A549 (cell line): ENCODE measurements around the gene KMT2C. TPM values are rescaled to one million over a fixed set of nuclear protein-coding genes. Genes with fewer than 3 reads are reported as not detected.
"Not testable (repeated sequence)": the region's sequence is repeated elsewhere in the genome, so short reads cannot be mapped to it uniquely, and the experiment has no call there.

Experiments
- ATAC-seq, 2 experiments: fragments of 200-7000 bp in 1 of 2; fragments of >200 bp in 1 of 2; cut with Nextera tagmentation in 1 of 2; cut with Tn5 transposase in 1 of 2; 3 replicates each; pipeline versions ENCODE4 v1.8.0 to v1.9.1; 2018 to 2020; ENCODE audit warnings: mild to moderate bottlenecking in 1 of 2, moderate library complexity in 1 of 2
- CTCF ChIA-PET: fragments of 300-600 bp; sonication (Branson Sonifier 250); formaldehyde crosslinking; extraction: SDS; loops from one replicate; lab custom pipeline; 2021; ENCODE audit warnings: antibody characterized with exemption, inconsistent platforms; lab: Yijun Ruan, JAX
- POLR2A ChIA-PET: fragments of 350-600 bp; formaldehyde crosslinking; extraction: SDS; loops from one replicate; lab custom pipeline; 2021; ENCODE audit warnings: antibody characterized with exemption, inconsistent platforms; lab: Yijun Ruan, JAX
- DNase-seq, 2 experiments: peaks; one replicate each; pipeline versions ENCODE4 v3.0.0 to v3.0.0-alpha.2; 2011 to 2016; ENCODE audit warnings: low read depth in 1 of 2, low spot score in 1 of 2
- FAIRE-seq: peaks from 2 replicates; lab custom pipeline; 2011; peaks lifted over from hg19 to GRCh38; lab: Jason Lieb, UNC
- H3K27ac ChIP-seq, 2 experiments: fragments of >200 bp; sonication (Bioruptor Twin); formaldehyde crosslinking; 3 replicates each; pipeline ENCODE4 v1.5.1; 2016 to 2017
- H3K4me1 ChIP-seq: fragments of >200 bp; sonication (Bioruptor Twin); formaldehyde crosslinking; 3 replicates; pipeline ENCODE4 v1.6.1; 2016
- H3K4me2 ChIP-seq: fragments of >200 bp; sonication (Bioruptor Twin); formaldehyde crosslinking; 3 replicates; pipeline ENCODE4 v1.6.1; 2016
- H3K4me3 ChIP-seq: fragments of >200 bp; sonication (Bioruptor Twin); formaldehyde crosslinking; 3 replicates; pipeline ENCODE4 v1.5.1; 2016
- H3K9me3 ChIP-seq: fragments of >200 bp; sonication (Bioruptor Twin); formaldehyde crosslinking; 3 replicates; pipeline ENCODE4 v1.6.1; 2016
- CBX2 ChIP-seq: fragments of 200-600 bp; sonication (generic); IDR thresholded peaks from 2 replicates; pipeline ENCODE4 v1.6.1; 2016; ENCODE audit warnings: low read depth, mild to moderate bottlenecking, borderline replicate concordance
- CHD4 ChIP-seq: fragments of 200-600 bp; sonication (generic); IDR thresholded peaks from 2 replicates; pipeline ENCODE4 v1.6.1; 2016; ENCODE audit warnings: antibody characterized with exemption, mild to moderate bottlenecking, borderline replicate concordance
- EHF ChIP-seq: fragments of 250-450 bp; sonication (Bioruptor Pico); IDR thresholded peaks from 2 replicates; pipeline ENCODE4 v1.5.0; 2020; ENCODE audit warnings: mild to moderate bottlenecking
- ESRRA ChIP-seq: fragments of 150-350 bp; IDR thresholded peaks from 2 replicates; pipeline ENCODE4 v1.6.1; 2014; ENCODE audit warnings: mild to moderate bottlenecking, low read length, borderline replicate concordance
- FOSL2 ChIP-seq, 2 experiments: fragments of 450-650 bp in 1 of 2; fragments of >200 bp in 1 of 2; sonication (Bioruptor Twin) in 1 of 2; formaldehyde crosslinking; IDR thresholded peaks; 2 replicates each; pipeline versions ENCODE4 v1.5.0 to v1.6.1; 2016 to 2020; ENCODE audit warnings: mild to moderate bottlenecking in 1 of 2, moderate library complexity in 1 of 2
- FOXS1 ChIP-seq: fragments of 250-450 bp; sonication (Bioruptor Pico); IDR thresholded peaks from 2 replicates; pipeline ENCODE4 v1.5.0; 2020; ENCODE audit warnings: mild to moderate bottlenecking, moderate library complexity
- JUNB ChIP-seq: fragments of >200 bp; sonication (Bioruptor Twin); formaldehyde crosslinking; IDR thresholded peaks from 2 replicates; pipeline ENCODE4 v1.6.1; 2016
- MAZ ChIP-seq: fragments of 150-350 bp; IDR thresholded peaks from 2 replicates; pipeline ENCODE4 v1.6.1; 2014; ENCODE audit warnings: antibody characterized with exemption, low read depth, low read length, borderline replicate concordance
- MYC ChIP-seq: IDR thresholded peaks from 2 replicates; pipeline ENCODE4 v1.6.1; 2012; ENCODE audit warnings: mild to moderate bottlenecking, inconsistent platforms, low read length, improper control_type of control experiment, borderline replicate concordance
- POLR2A ChIP-seq: IDR thresholded peaks from 2 replicates; pipeline ENCODE4 v1.6.1; 2012; ENCODE audit warnings: mild to moderate bottlenecking, low read length
- RNF2 ChIP-seq: fragments of 200-600 bp; sonication (generic); IDR thresholded peaks from 2 replicates; pipeline ENCODE4 v1.6.1; 2016; ENCODE audit warnings: low read depth, mild to moderate bottlenecking, antibody characterized with exemption, moderate library complexity, borderline replicate concordance
- SMC3 ChIP-seq: fragments of >200 bp; sonication (Bioruptor Twin); formaldehyde crosslinking; IDR thresholded peaks from 3 replicates; pipeline ENCODE4 v1.6.1; 2018; ENCODE audit warnings: inconsistent platforms
- ZC3H11A ChIP-seq: fragments of 450-650 bp; IDR thresholded peaks from 2 replicates; pipeline ENCODE4 v1.6.1; 2014; ENCODE audit warnings: antibody characterized with exemption, mild to moderate bottlenecking
- WGBS: methylation state at CpG from one replicate; pipeline ENCODE4 v1.1.6; 2017; ENCODE audit errors: missing lambda C conversion rate; 5-methylcytosine and 5-hydroxymethylcytosine counted together
- polyA plus RNA-seq, 4 experiments: library from polyadenylated mRNA; depleted of rRNA in 3 of 4; stranded (reverse); fragments of >200 nt; fragmentation: RNase III in 1 of 4; extraction: RNeasy Plus Mini Kit Qiagen cat#74134 plus additional on column Dnase treatment in 1 of 4; gene quantifications; 2 replicates in 3 of 4; 3 replicates in 1 of 4; pipeline ENCODE4 v1.2.3, GENCODE V29; 2011 to 2017
- TF ChIP-seq, protein P1 (sequence below): fragments of >200 bp; sonication (Bioruptor Twin); formaldehyde crosslinking; IDR thresholded peaks from 2 replicates; pipeline ENCODE4 v1.6.1; 2016
- TF ChIP-seq, protein P2 (sequence below): fragments of >200 bp; sonication (Bioruptor Twin); formaldehyde crosslinking; IDR thresholded peaks from 3 replicates; pipeline ENCODE4 v1.6.1; 2016
- TF ChIP-seq, protein P3 (sequence below): IDR thresholded peaks from 2 replicates; pipeline ENCODE4 v1.6.1; 2012
- TF ChIP-seq, protein P4 (sequence below): fragments of 250-450 bp; sonication (Bioruptor Pico); IDR thresholded peaks from 2 replicates; pipeline ENCODE4 v1.5.0; 2020; ENCODE audit warnings: low read depth, mild to moderate bottlenecking, moderate library complexity
- TF ChIP-seq, protein P5 (sequence below): IDR thresholded peaks from 2 replicates; pipeline ENCODE4 v1.6.1; 2012
- TF ChIP-seq, protein P6 (sequence below): fragments of 200-600 bp; sonication (generic); IDR thresholded peaks from 2 replicates; pipeline ENCODE4 v1.6.1; 2016; ENCODE audit warnings: antibody characterized with exemption, mild to moderate bottlenecking, moderate library complexity

The KMT2C gene
- polyA plus RNA-seq, 2 of the 4 experiments (the other 2 are of a cell fraction) = 4.2 to 13.1 TPM

DNA sequence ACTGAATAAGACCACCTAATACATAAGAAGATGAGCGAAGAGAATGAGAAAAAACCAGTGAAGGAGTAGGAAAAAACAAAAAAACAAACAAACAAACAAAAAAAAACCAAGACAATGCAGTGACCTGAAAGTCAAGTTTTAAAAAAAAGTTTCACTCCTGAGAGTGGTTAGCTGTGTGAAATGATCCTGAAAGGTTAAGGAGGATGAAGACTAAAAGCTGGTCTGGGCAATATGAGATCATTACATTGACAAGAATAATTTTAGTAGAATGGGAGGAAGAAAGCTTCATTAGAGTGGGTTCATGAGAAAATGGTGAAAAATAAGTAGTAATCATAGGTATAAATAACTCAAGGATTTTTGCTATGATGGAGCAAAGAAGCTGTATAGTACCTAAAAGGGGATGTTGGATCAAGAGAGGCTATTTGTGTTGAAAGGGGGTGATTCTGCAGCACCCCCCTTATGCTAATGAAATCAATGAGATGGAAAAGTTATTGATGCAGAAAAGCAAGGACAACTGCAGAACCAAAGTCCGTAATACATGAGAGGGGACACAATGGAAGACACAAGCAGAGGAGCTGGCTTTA lies 80.2 kb downstream of the KMT2C start:
- H3K4me1 ChIP-seq = no peaks in the 10 kb centered on the region
- TF ChIP-seq MAZ = no peak
- no peak for TF ChIP-seq FOXS1 (CRISPR knock-in tag)
- no peak for TF ChIP-seq CBX2
- TF ChIP-seq EHF (CRISPR knock-in tag) = no peak
- no peak for TF ChIP-seq CHD4
- TF ChIP-seq, protein P1, sequence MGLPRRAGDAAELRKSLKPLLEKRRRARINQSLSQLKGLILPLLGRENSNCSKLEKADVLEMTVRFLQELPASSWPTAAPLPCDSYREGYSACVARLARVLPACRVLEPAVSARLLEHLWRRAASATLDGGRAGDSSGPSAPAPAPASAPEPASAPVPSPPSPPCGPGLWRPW = no peak
- no peak for TF ChIP-seq SMC3
- TF ChIP-seq, protein P2, sequence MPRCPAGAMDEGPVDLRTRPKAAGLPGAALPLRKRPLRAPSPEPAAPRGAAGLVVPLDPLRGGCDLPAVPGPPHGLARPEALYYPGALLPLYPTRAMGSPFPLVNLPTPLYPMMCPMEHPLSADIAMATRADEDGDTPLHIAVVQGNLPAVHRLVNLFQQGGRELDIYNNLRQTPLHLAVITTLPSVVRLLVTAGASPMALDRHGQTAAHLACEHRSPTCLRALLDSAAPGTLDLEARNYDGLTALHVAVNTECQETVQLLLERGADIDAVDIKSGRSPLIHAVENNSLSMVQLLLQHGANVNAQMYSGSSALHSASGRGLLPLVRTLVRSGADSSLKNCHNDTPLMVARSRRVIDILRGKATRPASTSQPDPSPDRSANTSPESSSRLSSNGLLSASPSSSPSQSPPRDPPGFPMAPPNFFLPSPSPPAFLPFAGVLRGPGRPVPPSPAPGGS = no peak
- no peak for TF ChIP-seq RNF2
- TF ChIP-seq MYC = no peak
- TF ChIP-seq, protein P3, sequence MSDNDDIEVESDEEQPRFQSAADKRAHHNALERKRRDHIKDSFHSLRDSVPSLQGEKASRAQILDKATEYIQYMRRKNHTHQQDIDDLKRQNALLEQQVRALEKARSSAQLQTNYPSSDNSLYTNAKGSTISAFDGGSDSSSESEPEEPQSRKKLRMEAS = no peak
- TF ChIP-seq, all 56 proteins: peak for 0
- ChIA-PET POLR2A (no interaction called here), CTCF (interaction anchor here (0.7 to 0.9 kb wide), 2 partner anchors 19 to 215 kb away, joined by 3 to 6 read pairs; no protein-coding TSS in a partner anchor)
- no peak overlapping the region for H3K4me3 ChIP-seq
- FAIRE-seq (no peak), ATAC-seq (no peak), DNase-seq (no peak)
- no peak overlapping the region for H3K27ac ChIP-seq
- no peaks in the 10 kb centered on the region for H3K9me3 ChIP-seq
- WGBS = 61% methylated on average over 2 of the region's 2 CpGs
- H3K4me2 ChIP-seq = no peak overlapping the region

DNA sequence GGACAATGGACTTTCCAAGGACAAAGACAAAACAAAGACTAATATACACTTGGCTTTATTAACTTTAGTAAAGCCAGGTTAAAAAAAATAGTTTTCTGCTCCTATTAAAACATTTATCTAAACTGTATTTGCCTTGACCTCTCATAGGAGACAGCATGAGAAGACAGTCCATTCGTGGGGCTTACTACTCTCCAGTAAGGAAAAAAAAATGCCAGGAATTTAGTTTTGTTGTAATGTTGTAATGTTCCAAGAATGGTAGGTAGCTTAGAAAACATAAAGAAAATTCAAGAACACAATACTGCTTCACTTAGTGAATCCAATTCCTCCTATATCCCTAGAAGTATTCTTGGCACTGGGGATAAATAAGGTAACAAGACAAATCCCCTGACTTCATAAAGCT lies 81.7 kb downstream of the KMT2C start:
- ChIA-PET CTCF (no interaction called here), POLR2A (no interaction called here)
- Histone ChIP-seq H3K27ac (no peak overlapping the region), H3K9me3 (no peaks in the 10 kb centered on the region), H3K4me3 (no peak overlapping the region), H3K4me2 (no peak overlapping the region), H3K4me1 (no peaks in the 10 kb centered on the region)
- no peak for DNase-seq
- no peak for ATAC-seq
- no peak for FAIRE-seq
- TF ChIP-seq FOSL2 (IDR thresholded peaks at IDR 0.05) = no peak
- no peak for TF ChIP-seq FOSL2 (CRISPR knock-in tag; IDR thresholded peaks at IDR 0.05)
- TF ChIP-seq ESRRA = no peak
- no peak for TF ChIP-seq JUNB
- no peak for TF ChIP-seq EHF (CRISPR knock-in tag)
- TF ChIP-seq, protein P4, sequence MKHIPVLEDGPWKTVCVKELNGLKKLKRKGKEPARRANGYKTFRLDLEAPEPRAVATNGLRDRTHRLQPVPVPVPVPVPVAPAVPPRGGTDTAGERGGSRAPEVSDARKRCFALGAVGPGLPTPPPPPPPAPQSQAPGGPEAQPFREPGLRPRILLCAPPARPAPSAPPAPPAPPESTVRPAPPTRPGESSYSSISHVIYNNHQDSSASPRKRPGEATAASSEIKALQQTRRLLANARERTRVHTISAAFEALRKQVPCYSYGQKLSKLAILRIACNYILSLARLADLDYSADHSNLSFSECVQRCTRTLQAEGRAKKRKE (CRISPR knock-in tag) = no peak
- no peak for TF ChIP-seq RNF2
- TF ChIP-seq, protein P5, sequence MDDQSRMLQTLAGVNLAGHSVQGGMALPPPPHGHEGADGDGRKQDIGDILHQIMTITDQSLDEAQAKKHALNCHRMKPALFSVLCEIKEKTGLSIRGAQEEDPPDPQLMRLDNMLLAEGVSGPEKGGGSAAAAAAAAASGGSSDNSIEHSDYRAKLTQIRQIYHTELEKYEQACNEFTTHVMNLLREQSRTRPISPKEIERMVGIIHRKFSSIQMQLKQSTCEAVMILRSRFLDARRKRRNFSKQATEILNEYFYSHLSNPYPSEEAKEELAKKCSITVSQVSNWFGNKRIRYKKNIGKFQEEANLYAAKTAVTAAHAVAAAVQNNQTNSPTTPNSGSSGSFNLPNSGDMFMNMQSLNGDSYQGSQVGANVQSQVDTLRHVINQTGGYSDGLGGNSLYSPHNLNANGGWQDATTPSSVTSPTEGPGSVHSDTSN = no peak
- TF ChIP-seq, protein P6, sequence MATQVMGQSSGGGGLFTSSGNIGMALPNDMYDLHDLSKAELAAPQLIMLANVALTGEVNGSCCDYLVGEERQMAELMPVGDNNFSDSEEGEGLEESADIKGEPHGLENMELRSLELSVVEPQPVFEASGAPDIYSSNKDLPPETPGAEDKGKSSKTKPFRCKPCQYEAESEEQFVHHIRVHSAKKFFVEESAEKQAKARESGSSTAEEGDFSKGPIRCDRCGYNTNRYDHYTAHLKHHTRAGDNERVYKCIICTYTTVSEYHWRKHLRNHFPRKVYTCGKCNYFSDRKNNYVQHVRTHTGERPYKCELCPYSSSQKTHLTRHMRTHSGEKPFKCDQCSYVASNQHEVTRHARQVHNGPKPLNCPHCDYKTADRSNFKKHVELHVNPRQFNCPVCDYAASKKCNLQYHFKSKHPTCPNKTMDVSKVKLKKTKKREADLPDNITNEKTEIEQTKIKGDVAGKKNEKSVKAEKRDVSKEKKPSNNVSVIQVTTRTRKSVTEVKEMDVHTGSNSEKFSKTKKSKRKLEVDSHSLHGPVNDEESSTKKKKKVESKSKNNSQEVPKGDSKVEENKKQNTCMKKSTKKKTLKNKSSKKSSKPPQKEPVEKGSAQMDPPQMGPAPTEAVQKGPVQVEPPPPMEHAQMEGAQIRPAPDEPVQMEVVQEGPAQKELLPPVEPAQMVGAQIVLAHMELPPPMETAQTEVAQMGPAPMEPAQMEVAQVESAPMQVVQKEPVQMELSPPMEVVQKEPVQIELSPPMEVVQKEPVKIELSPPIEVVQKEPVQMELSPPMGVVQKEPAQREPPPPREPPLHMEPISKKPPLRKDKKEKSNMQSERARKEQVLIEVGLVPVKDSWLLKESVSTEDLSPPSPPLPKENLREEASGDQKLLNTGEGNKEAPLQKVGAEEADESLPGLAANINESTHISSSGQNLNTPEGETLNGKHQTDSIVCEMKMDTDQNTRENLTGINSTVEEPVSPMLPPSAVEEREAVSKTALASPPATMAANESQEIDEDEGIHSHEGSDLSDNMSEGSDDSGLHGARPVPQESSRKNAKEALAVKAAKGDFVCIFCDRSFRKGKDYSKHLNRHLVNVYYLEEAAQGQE = no peak
- no peak for TF ChIP-seq ZC3H11A
- no peak for TF ChIP-seq POLR2A
- WGBS = 71% methylated on average over 1 of the region's 1 CpG

DNA sequence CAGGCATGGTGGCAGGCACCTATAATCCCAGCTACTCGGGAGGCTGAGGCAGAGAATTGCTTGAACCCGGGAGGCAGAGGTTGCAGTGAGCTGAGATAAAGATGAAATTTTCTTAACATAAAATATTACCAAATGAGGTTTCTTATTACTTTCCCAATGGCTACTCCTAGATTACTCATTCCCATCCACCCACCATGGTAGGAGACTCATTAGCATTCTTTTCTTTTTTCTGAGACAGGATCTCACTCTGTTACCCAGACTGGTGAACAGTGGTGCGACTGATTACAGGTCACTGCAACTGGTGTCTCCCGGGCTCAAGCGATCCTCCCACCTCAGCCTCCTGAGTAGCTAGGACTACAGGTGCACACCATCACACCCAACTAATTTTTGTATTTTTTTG lies 82.5 kb downstream of the KMT2C start:
- POLR2A ChIA-PET, H3K4me2 ChIP-seq, H3K27ac ChIP-seq, H3K4me1 ChIP-seq, ATAC-seq, FAIRE-seq, CTCF ChIA-PET, DNase-seq, H3K4me3 ChIP-seq, H3K9me3 ChIP-seq: not testable (repeated sequence)
- WGBS = 97% methylated on average over 5 of the region's 5 CpGs

DNA sequence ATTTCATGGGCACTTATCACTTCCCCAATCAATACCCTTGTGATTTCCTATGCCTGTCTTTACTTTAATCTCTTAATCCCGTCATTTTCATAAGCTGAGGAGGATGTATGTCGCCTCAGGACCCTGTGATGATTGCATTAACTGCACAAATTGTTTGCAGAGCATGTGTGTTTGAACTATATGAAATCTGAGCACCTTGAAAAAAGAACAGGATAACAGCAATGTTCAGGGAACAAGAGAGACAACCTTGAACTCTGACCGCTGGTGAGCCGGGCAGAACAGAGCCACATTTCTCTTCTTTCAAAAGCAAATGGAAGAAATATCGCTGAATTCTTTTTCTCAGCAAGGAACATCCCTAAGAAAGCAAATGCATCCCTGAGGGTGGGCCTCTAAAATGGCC lies 84.1 kb downstream of the KMT2C start:
- H3K27ac ChIP-seq, POLR2A ChIA-PET, ATAC-seq, H3K9me3 ChIP-seq, H3K4me2 ChIP-seq, FAIRE-seq, H3K4me1 ChIP-seq, H3K4me3 ChIP-seq, DNase-seq, CTCF ChIA-PET: not testable (repeated sequence)
- 87% methylated on average over 5 of the region's 5 CpGs for WGBS
